GM21526 (cell line): ENCODE measurements around the gene TRIM40.
"Not testable (repeated sequence)": the region's sequence is repeated elsewhere in the genome, so short reads cannot be mapped to it uniquely, and the experiment has no call there.

ENCODE experiments used
- ATAC-seq: cut with Tn5 transposase; IDR thresholded peaks from one replicate; pipeline ENCODE4 v1.9.1; 2021; ENCODE audit warnings: moderate library complexity; ENCODE audit not compliant: unreplicated experiment, low FRiP score

Gene TRIM40

DNA sequence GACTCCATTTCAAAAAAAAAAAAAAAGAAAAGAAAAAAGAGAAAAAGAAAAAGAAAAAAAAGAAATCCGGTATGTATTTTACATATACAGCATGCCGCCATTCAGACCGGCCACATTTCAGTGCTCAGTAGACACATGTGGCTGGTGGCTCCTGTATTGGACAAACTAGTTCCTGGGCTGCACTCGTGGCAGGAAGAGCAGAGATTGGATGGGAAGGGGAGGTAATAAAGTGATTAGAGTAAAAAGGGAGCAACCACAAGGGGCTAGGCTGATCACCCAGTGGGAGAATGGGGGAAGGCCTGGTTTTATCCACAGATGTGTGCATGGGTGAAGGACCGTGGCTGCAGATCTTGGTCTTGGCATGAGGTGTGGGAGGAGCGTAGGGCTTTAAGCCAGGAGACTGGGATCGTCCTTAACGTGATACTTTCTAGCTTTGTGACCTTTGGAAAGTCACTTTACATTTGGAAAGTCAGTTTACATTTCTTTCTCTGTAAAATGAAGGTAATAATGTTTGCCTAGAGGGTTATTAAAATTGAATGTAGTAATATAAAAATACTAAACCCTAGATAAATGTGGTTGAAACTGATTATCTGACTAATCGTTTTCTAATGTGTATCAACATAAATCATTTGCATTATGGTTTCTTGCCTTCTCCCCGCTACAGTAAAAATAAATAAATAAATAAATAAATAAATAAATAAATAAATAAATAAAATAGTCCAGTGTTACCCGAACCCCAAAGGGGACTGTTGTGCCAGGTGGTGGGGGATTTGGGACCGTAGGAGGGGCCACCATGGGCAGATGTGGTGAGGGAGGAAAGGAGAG, 26.5 kb downstream of the TRIM40 start:
- no peak for ATAC-seq

- ATAC-seq: no peak
Observed at GRCh38 chr6:30163090-30163917, 27.4 kb downstream of the TRIM40 start, which contains the start of gene TRIM15. Gene TRIM15 (plus strand): TSS chr6:30163546. CDS start chr6:30163685, 139 bp downstream.

DNA sequence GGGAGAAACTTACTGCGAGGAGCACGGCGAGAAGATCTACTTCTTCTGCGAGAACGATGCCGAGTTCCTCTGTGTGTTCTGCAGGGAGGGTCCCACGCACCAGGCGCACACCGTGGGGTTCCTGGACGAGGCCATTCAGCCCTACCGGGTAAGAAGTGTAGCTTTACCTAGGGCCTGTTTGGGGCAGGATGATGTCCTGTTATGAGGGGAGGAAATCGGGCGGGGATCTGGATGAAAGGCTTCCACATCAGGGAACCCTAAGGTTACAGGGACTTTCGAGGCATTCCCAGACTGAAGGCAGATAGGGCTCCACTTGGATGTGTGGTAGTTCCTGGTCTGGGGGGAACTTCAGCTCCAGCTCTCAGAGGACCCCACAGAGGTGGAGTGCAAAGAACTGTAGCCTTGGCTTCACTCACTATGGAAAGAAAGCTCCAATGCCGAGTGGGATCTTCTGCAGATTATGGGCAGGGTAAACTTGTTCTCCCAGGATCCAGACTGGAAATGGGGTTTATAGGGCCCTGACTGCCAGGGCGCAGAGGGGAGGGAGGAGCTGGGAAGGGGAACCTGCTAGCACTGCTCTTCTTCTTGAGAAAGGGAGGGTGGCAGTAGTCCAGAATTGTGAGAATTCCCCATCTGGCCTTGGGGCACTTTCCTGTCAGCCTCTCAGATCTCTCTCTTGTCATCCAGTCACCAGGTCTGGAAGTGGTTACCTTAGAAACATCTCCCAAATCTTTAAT, 28.1 kb downstream of the TRIM40 start:
- no peak for ATAC-seq

GRCh38 chr6:30164714-30165113, 28.8 kb downstream of the TRIM40 start:
- no peak for ATAC-seq

GRCh38 chr6:30165238-30165637, 29.3 kb downstream of the TRIM40 start:
- ATAC-seq: not testable (repeated sequence)

GRCh38 chr6:30167101-30167500, 31.2 kb downstream of the TRIM40 start:
- no peak for ATAC-seq

DNA sequence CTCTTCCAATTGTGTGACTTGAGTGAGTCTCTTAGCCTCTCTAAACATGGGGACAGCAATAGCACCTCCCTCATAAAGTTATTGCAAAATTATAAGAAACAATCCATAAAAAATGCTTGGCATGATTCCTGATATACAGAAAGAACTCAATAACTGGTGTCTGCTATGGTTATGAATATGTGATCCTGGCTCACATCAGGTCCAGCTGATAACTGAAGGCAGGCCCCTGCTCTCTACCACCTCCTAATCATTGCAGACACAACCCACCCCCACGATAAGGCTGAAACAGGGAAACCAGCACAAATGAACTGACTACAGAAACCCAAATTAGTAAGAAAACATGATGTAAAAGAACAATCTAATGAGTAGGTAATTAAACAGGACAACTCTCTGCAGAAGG, 32.8 kb downstream of the TRIM40 start:
- ATAC-seq: no peak

DNA sequence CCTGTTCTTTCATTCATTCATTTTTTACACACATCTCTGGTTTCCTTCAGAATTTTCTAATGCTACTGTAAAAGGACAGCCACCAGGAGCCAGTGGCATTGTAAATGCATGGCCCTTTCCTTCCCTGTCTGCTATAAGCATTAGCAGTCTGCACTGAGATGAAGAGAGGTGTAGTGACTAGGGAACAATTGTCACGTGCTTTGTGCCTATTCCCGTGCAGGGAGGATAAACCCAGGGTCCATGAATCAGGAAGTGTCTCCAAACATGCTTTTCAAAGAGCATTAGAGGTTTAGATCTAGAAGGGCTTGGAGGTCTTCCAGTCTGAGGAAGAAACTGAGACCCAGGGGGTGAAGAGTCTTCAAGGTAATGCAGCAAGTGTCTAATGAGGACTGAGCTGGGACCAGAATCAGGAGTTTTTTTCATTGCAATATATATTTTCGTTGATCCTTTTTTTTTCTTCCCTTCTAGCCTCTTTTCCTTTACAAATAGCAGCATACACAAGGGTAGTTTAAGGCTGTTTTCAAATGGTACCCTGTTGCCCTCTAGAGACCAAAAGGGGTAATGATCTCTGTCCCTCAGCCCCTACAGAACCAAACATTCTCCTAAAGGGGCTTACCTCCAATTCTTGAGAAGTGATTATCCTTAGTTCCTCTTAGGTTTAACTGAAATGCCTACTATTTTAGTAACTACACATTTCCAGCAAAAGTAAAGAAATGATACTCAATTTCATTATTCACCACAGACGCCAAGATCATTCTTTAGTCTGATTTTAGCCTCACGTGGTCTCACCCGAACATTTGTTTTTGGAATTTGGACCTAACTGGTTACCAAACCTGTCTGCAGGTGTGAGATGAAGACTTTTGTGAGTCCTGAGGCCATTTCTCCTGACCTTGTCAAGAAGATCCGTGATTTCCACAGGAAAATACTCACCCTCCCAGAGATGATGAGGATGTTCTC, 34.0 kb downstream of the TRIM40 start:
- no peak for ATAC-seq

DNA sequence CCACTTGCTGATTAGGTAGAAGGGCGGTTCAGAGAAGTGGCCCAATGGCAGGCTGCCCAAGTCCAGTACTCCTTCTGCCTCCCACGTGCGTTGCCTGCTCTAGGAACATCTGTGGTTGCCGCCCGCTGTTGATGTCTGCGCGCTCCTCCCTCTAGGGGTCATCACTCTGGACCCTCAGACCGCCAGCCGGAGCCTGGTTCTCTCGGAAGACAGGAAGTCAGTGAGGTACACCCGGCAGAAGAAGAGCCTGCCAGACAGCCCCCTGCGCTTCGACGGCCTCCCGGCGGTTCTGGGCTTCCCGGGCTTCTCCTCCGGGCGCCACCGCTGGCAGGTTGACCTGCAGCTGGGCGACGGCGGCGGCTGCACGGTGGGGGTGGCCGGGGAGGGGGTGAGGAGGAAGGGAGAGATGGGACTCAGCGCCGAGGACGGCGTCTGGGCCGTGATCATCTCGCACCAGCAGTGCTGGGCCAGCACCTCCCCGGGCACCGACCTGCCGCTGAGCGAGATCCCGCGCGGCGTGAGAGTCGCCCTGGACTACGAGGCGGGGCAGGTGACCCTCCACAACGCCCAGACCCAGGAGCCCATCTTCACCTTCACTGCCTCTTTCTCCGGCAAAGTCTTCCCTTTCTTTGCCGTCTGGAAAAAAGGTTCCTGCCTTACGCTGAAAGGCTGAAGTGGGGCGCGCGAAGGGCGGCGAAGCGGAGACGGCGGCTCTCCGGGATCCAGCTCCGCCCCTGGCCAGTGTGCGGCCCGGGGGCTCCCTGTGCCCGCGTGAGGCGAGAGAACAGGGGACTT, 35.9 kb downstream of the TRIM40 start:
- ATAC-seq: no peak

DNA sequence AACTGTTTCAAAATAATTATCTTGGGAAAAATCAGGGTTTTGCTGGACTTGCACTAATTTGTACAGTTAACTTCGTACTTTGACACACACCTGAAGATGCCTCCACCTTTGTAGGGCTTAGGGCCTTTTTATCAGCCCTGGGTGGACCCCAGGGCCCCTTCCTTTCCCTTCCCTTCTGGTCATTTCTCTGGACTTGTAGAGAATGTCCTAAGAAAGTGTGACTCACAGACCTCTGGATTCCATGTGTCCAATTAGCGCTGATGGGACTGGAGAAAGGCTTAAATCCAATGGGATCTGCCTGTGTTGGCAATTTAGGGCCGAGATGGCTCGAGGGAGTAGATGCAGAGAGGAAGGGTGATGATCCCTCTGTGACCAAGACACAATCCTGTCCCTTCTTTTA, 36.7 kb downstream of the TRIM40 start:
- ATAC-seq: no peak

- no peak for ATAC-seq
Observed at GRCh38 chr6:30175765-30176164, 39.8 kb downstream of the TRIM40 start.

DNA sequence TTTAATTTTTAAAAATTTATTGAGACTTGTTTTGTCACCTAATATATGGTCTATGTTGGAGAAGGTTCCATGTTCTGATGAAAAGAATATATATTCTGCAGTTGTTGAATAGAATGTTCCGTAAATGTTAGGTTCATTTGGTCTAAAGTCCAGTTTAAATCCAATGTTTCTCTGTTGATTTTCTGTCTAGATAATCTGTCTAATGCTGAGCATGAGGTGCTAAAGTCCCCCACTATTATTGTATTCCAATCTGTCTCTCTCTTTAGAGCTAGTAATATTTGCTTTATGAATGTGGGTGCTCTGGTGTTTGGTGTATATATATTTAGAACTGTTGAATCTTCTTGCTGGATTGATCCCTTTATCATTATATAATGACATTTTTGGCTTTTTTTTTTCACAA, 42.9 kb downstream of the TRIM40 start:
- ATAC-seq: no peak

- no peak for ATAC-seq
Observed at GRCh38 chr6:30180145-30180544, 44.2 kb downstream of the TRIM40 start.

- no peak for ATAC-seq
Observed at GRCh38 chr6:30184417-30185031, 48.6 kb downstream of the TRIM40 start.

DNA sequence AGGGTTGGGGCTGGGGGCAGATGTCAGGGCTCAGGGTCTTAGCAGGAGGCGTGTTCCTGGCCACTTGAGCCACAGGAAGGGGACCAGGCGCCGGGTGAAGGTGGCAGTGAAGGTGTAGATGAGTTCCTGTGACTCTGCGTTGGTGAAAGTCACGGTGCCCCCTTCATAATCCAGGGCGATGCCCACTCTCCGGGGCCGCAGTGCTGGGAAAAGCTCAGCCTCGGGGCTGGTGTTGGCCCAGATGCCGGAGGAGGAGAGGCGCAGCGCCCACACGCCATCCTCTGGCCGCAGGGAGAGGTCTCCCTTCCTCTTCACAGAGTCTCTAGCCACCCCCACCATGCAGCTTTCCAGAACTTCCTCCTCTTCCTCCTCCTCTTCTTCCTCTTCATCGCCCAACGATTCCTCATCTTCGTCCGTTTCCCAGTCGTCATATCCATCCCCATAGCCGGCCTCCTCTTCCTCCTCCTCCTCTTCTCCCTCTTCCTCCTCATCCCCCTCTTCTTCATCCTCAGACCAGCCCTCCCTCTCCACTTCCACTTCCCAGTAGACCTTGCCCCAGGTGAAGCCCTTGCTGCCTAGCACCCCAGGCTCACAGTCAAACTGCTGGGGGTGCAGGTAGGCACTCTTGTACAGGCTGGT, 50.0 kb downstream of the TRIM40 start:
- ATAC-seq: no peak

- ATAC-seq: no peak
Observed at GRCh38 chr6:30188541-30188940, 52.6 kb downstream of the TRIM40 start.

DNA sequence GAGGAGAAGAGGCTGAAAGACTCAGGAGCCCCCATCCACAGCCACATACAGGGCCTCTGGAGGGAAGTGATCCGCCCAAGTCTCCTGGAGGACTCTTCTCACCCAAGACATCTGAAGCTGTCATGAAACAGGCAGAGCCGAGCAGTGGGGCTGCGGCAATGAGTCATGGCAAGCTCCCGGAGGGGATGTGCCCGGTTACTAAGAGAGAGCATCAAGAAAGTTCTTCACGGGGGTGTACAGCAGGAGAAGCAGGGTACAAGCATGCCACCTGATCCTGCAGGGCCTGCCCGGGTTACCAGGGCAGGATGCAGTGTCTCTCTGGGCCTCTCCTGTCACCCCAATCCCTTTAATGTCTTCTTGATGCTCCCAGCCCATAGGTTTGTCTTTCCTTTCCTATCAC, 56.1 kb downstream of the TRIM40 start:
- no peak for ATAC-seq
